HEK293T (cell line): ENCODE measurements around the gene RBM6.

Experiments used
- ARNT ChIP-seq: fragments of 450-650 bp; IDR thresholded peaks from 2 replicates; pipeline ENCODE4 v1.6.1; 2017; ENCODE audit warnings: mild to moderate bottlenecking
- BHLHE40 ChIP-seq: fragments of 450-650 bp; IDR thresholded peaks from 2 replicates; pipeline ENCODE4 v1.6.1; 2016; ENCODE audit warnings: mild to moderate bottlenecking, moderate library complexity, borderline replicate concordance
- FOXA1 ChIP-seq: fragments of 450-650 bp; IDR thresholded peaks from 2 replicates; pipeline ENCODE4 v1.6.1; 2016; ENCODE audit warnings: mild to moderate bottlenecking
- FOXK2 ChIP-seq: fragments of 450-650 bp; IDR thresholded peaks from 2 replicates; pipeline ENCODE4 v1.6.1; 2016; ENCODE audit warnings: mild to moderate bottlenecking
- FOXM1 ChIP-seq: fragments of 450-650 bp; IDR thresholded peaks from 2 replicates; pipeline ENCODE4 v1.6.1; 2017; ENCODE audit warnings: mild to moderate bottlenecking, borderline replicate concordance
- HDGF ChIP-seq: fragments of 450-650 bp; IDR thresholded peaks from 2 replicates; pipeline ENCODE4 v1.6.1; 2017; ENCODE audit warnings: antibody characterized with exemption, borderline replicate concordance
- LEF1 ChIP-seq: fragments of 450-650 bp; IDR thresholded peaks from 2 replicates; pipeline ENCODE4 v1.6.1; 2017; ENCODE audit warnings: mild to moderate bottlenecking, borderline replicate concordance
- PKNOX1 ChIP-seq: fragments of 450-650 bp; IDR thresholded peaks from 2 replicates; pipeline ENCODE4 v1.6.1; 2016
- SP1 ChIP-seq: fragments of 450-650 bp; IDR thresholded peaks from 2 replicates; pipeline ENCODE4 v1.6.1; 2017
- SUZ12 ChIP-seq: fragments of 450-650 bp; IDR thresholded peaks from 2 replicates; pipeline ENCODE4 v1.6.1; 2016; ENCODE audit warnings: mild to moderate bottlenecking
- TARDBP ChIP-seq: fragments of 450-650 bp; IDR thresholded peaks from 2 replicates; pipeline ENCODE4 v1.6.1; 2016

GRCh38 chr3:50126287-50127211 lies 186.6 kb downstream of the RBM6 start:
- TF ChIP-seq LEF1 (no peak), FOXA1 (no peak), SP1 (no peak), HDGF (no peak), FOXM1 (no peak), FOXK2 (no peak), ARNT (no peak), TARDBP (no peak), BHLHE40 (no peak), PKNOX1 (no peak), SUZ12 (no peak)
